TTC549 (cell line): ENCODE measurements around the gene ASH1L.
A peak's percentile ranks its signal among the peaks of the same experiment; 100 is the strongest.
"Not testable (repeated sequence)": the region's sequence is repeated elsewhere in the genome, so short reads cannot be mapped to it uniquely, and the experiment has no call there.

Experiments used
- FAIRE-seq: peaks from 2 replicates; lab custom pipeline; 2012; peaks lifted over from hg19 to GRCh38; lab: Jason Lieb, UNC

Gene ASH1L

DNA sequence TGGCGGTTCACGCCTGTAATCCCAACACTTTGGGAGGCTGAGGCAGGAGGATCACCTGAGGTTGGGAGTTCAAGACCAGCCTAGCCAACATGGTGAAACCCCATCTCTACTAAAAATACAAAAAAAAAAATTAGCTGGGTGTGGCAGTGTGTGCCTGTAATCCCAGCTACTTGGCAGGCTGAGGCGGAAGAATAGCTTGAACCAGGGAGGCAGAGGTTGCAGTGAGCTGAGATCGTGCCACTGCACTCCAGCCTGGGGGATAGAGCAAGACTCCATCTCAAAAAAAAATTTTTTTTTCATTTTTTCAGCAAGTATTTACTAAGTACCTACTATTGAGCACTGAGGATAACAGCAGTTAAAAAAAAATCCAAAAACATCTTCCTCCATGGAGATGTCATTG is 69.0 kb downstream of the ASH1L start:
- not testable (repeated sequence) for FAIRE-seq

DNA sequence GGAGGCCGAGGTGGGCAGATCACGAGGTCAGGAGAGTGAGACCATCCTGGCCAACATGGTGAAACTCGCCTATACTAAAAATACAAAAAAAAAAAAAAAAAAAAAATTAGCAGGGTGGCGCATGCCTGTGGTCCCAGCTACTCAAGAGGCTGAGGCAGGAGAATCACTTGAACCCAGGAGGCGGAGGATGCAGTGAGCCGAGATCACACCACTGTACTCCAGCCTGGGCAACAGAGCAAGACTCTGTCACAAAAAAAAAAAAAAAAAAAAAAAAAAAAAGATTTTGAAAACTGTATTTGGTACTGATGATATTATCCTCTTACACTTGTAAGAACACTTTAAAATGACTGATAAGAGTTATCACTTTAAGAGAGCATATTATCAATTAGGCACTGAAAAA is 74.2 kb downstream of the ASH1L start:
- FAIRE-seq, result not testable (repeated sequence)

DNA sequence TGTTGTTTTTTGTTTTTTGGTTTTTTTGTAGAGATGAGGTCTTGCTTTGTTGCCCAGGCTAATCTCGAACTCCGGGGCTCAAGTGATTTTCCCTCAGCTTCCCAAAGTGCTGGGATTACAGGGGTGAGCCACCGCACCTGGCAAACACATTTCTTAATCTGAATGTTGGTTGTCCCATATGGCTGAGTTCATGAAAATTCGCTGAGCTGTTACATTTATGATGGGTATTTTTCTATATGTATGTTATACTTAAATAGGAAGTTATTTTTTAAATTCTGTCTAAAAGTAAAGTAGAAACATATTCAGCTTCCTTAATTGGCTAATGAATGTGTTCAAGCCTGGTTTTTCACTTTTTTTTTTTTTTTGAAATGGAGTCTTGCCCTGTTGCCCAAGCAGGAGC is 75.1 kb downstream of the ASH1L start:
- FAIRE-seq, result no peak

DNA sequence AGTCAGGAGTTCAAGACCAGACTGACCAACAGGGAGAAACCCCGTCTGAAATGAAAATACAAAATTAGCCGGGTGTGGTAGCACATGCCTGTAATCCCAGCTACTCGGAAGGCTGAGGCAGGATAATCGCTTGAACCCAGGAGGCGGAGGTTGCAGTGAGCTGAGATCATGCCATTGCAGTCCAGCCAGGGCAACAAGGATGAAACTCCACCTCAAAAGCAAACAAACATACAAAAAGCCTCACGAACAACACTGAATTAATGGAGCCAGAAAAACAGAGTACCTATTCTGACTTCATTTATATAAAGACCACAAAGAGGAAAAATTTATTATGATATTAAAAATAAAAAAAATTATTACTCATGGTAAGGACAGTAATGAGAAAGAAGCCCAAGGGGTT is 75.7 kb downstream of the ASH1L start:
- not testable (repeated sequence) for FAIRE-seq

DNA sequence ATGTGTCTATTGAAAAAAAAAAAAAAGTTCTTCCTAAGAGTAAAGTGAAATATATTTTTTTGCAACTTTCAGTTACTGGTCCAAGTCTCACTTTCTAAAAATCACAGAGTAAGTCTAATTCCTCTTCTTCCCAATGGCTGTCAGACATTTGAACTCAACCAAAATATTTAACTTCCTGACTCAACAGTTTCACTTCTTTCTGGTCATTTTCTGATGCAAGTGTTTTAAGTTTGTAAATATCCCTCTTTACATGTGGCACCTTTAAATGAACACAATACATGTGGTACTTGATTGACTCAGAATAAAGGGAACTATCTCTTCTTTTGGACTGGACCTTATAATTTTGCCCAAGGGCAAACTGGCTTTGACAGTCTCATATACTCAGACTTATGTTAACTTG is 76.7 kb downstream of the ASH1L start:
- FAIRE-seq, result no peak

DNA sequence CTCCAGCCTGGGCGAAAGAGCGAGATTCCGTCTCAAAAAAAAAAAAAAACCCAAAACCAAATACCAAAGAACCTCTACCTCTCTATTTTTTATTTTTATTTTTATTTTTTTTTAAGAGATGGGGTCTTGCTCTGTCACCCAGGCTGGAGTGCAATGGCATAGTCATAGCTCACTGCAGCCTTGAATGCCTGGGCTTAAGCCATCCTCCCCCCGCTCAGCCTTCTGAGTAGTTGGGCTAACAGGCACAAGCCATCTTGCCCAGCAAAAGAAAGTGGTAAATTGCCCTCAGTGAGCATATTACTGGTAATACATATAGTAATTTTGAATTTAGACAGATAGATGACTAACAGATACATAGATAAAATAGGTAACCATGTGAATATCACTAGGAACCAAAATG is 77.4 kb downstream of the ASH1L start:
- no peak for FAIRE-seq

DNA sequence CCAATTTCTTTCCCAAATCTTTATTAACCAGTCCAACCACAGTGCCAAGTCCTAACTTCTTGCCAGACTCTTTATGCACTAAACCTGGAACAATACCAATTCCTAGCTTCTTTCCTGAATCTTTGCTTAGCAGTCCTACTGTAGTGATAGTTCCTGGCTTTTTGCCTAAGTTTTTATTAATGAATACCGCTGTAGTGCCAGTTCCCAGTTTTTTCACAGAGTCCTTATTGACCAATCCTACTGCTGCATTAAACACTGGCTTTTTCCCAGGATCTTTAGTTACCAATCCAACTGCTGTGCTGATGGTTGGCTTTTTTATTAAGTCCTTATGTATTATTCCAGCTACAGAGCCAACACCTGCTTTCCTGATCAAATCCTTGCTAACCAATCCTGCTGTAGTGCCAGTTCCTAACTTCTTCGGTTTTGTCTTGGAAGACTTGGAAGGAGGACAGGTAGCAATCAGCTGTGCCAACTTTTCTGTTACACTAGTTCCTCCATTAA is 80.8 kb downstream of the ASH1L start:
- FAIRE-seq, result no peak

DNA sequence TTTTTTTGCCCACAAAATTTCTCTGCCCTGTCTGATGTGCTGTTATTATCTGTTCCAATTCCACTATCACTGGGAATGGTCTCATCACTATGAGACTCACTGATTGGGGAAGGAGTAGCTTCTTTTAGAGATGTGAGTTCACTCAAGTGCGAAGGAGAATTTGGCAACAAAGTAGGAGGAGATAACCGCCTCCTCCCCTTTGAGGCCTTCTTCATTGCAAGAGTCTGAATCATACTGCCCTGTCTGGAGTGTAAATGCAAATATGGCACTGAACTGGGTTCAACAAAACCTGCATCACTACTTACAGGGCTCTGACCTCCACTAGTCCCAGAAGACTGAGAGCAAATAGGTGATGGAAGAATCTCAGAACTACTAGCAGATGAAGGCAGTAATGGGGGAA is 83.4 kb downstream of the ASH1L start:
- FAIRE-seq, result no peak

DNA sequence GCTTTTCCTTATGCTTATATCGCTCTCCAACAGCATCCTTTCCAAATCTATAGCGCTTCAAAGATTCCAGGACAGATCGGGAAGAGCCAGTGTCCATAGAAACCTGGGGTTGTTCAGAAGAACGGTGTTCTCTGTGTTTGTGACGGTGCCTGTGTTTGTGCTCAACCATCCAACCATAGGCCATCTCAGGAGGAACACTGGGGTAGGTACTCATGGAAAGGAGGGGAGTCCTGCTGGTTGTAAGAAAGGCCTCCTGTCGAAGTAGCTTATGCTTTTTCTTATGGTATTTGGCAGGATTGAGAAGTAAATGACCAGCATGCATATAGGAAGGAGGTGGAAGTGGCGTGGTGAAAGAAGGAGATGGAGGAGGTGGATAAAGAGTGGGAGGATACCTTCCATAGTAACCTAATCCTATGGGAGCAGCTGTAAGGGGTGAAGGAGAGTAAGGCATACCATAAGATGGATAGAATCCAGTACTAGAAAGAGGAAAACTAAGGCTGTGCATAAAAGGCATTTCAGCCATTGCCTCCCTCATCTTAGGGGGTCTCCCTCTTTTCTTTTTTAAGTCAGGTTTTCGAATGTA is 84.2 kb downstream of the ASH1L start:
- no peak for FAIRE-seq

DNA sequence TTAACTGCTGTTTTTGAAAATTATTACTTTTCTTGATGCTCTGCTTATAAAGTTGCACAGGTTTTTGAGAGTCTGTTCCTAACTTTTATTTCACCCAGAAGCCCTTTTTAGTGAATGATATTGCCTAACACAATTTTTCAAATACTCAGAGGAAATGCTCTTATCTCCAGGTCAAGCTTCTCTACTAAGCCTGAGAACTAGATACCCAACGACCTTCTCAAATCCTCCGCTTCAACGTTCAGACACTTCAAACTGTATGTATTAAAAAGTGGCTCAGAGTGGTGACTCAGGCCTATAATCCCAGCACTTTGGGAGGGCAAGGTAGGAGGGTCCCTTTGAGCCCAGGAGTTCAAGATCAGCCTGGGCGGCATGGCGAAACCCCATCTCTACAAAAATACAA is 88.5 kb downstream of the ASH1L start:
- no peak for FAIRE-seq

DNA sequence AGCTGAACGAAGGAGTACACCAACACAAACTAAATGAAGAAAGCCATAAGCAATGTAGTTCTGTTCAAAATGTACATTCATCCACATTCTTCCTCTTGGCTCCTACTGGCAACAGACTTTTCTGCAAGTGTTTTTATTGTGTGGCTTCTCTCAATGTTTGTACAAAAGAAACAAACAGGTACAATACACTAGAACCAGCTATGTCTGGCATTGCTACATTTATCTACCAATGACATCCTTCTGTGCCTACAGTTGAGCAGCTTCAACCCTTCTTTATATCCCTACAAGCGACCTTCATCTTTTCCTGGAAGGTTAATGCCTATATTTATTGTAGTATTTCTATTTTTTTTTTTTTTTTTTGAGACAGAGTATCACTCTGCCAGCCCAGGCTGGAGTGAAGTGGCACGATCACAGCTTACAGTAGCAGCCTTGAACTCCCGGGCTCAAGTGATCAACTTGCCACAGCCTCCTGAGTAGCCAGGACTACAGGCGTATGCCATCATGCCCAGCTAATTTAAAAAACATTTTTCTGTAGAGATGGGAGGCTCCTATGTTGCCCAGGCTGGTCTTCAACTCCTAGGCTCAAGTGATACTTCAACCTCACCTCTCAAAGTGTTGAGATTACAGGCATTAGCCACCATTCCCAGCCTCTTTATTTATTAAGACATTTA is 89.3 kb downstream of the ASH1L start:
- FAIRE-seq, result no peak

DNA sequence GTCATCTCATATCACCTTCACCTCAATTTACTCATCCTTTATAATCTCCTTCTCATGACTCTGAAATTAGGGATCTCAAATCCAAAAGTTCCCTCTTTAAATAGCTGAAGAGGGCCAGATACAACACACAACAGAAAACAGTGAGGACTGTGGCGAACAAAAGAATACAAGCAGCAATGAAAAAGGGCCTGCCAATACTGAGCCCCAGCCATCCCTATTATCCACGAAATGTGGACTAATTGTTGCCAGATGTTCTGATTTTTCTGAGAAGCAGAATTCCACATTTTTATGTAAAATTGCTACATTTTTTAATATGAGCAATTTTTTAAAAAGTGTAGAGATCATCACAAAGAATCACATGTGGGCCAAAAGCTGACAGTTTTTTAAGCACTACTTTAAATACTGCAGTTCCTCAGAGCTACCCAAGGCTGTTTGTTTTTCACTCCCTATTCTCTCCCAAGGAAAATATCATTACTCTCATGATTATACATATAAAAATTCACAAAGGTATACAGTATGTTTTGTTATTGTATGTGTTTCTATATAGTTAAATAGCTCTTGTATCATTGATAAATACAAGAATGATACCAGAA is 90.0 kb downstream of the ASH1L start:
- FAIRE-seq, result peak; percentile 62

DNA sequence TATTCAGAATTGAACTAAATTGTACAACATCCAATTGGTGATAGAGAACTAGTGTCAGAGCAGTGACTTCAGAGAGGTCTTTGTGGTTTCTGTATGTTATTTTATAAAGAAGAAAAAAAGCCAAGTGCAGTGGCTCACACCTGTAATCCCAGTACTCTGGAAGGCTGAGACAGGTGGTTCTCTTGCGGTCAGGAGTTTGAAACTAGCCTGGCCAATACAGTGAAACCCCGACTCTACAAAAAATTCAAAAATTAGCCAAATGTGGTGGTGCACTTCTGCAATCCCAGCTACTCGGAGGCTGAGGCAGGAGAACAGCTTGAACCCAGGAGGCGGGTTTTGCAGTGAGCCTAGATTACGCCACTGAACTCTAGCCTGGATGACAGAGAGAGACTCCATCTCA is 90.7 kb downstream of the ASH1L start:
- no peak for FAIRE-seq

DNA sequence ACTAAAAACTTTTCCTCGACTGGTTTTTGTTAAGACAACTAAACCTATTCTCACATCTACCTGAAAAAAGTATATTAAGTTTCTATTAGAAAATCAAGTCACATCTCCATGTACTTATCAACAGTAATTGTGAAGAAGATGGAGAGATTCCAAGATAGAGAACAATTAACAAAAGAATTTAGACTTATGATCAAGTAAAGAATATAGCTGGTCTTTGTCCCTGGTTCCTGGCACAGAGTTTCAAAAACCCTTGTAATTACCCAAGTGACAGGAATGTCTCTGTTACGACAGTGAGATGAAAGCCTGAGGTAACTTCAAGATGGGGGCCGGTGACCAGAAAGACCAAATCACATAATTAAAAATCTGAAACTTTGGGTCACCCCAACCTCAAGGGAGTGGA is 91.6 kb downstream of the ASH1L start:
- FAIRE-seq, result peak; percentile 37

DNA sequence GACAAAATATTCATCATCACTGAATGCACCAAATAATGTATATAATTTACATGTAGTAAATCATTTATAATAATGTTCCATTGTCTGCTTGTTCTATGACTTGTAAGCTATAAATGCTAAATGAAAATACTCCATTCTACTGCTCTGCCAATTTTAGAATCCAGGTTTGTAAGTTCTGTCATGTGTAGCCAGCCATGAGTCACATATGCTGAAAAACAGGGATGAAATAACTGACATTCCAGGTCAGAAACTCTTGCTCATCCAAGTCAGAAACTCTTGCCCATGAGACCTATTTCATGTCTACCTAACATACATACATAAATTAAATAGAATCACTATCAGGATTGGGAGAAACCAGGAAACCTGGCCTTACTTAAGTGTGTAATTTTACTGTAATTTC is 95.6 kb downstream of the ASH1L start:
- FAIRE-seq, result peak; percentile 36

DNA sequence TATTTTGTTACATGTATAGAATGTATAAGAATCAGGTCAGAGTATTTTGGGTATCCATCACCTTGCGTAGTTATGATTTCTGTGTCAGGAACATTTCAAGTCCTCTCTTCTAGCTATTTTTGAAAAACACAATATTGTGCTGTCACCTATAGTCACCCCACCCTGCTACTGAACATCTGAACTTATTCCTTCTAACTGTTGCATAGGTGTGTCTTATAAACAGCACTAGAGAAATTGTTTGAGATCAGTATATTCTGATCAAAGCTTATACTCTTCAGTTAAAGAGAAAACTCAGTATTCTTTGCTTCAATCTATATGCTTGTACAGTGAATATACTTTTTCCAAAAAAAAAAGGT is 96.0 kb downstream of the ASH1L start:
- no peak for FAIRE-seq

DNA sequence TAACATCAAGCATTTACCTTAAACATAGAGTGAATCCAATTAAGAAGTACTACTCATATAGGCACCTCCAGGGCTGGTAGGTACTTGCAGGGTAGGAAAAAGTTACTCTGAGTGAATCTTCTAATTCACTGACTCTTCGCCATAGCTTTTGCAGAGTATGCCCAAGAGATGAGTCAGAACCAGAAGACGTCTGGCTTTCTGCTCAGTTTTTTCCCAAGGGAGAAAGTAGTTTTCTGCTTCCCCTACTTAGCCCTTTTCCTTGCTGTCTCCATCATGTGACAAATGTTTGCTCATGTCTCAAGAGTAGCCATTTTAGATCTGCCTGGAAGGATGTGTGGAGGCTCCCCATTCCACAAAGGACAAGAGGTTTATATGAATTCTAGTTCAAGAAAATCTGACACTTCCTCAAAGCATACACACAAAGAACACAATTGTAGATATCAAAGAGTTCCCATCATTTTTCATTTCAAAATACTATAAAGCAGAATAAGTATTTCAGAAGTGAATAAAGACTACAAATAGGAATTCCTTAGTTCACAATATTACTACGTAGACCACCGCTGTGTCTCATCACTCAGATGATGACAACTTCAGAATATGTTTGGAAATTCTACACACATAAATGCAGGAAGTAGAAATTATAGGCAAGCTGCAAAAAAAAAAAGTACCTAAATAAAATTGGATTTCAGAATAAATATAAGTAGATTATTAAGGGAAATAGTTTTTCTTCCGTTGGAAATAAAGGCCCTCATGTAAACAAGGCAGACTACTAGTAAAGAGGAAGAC is 98.5 kb downstream of the ASH1L start:
- no peak for FAIRE-seq

DNA sequence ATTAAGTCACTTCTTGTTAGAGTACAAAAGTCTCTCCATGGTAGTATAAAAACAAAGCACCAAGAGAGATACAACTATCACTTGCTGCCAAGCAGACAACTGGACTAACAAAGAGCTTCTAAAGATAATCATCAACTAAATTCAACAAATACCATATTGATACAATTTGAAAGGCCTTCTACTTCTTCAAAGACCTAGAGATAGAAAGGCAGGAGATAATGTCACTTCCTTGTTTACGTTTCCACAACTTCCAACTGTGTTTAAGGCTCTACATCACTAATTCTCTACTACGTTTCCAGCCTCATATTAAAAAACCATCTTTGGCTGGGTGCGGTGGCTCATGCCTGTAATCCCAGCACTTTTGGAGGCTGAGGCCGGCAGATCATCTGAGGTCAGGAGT is 104.5 kb downstream of the ASH1L start:
- FAIRE-seq, result no peak

DNA sequence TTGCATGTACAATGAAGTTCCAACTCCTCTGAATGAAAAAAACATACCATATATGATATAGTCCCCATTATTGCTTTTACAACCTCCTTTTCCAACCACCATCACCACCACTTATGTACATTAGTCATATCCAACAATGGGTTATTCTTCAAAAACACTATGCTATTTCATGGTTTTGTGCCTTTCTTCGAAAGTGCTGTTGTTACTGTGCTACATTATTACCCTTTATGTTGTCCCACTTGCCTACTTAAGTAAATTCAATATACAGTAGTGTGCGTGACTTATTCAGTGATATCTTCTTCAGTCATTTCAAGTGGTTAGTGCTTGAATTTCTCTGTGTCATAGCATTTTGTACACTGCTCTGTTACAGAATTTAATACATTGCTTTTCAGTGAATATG is 105.3 kb downstream of the ASH1L start:
- no peak for FAIRE-seq

DNA sequence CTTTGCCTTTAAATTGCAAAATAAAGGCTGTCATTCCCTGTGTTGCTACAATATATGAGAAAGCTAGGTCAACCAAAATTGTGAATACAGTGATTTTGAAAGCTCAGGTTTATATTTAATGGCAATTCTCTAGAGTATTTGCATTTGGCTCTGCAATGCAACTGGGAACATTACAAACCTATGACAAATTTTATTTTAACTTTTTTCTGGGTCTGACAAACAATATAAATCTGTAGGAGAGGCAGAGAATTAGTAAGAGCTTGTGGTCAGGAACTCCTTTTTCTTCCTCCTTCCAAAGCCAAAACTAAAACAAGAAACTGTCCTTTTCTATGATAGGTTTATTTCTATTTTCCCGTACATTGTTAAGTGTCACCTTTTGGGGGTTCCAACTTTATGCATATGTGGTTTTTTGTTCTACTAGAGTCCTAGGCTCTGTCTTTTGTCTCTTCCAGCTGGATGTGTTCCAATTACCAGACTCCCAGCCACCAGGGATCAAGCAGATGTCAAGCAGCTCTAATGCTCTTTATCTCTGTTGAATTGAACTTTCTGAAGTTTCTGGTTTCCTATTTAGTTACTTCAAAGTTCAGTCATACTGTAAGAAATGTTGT is 106.9 kb downstream of the ASH1L start:
- no peak for FAIRE-seq

DNA sequence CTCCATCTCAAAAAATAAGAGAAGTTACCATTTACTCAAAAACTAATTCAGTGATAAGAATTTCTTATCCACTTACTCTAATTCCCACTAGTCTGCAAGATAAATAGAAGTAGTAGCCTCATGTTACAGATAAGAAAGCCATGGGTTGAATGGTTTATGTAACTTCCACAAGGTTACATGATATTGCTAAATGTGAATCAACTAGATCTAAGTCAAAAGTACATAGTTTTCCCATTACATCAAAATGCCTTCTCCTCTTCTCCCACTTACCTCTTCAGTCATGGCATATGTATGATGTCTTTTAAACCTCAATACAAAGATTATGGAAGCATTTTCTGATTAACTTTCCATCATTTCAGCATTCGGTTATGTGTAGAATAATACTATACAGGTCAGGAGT is 108.5 kb downstream of the ASH1L start:
- no peak for FAIRE-seq

DNA sequence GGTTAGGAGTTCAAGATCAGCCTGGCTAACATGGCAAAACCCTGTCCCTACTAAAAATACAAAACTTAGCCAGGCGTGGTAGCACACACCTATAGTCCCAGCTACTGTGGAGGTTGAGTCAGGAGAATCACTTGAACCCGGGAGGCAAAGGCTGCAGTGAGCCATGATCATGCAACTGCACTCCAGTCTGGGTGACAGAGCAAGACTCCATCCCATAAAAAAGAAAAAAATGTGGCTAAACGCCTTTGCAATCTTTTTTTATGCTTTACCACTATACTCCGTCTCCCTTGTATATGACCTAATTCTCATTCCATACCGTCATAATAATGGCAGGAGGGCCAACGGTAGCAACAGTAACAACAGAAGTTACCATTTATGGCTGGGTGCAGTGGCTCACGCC is 109.5 kb downstream of the ASH1L start:
- no peak for FAIRE-seq

DNA sequence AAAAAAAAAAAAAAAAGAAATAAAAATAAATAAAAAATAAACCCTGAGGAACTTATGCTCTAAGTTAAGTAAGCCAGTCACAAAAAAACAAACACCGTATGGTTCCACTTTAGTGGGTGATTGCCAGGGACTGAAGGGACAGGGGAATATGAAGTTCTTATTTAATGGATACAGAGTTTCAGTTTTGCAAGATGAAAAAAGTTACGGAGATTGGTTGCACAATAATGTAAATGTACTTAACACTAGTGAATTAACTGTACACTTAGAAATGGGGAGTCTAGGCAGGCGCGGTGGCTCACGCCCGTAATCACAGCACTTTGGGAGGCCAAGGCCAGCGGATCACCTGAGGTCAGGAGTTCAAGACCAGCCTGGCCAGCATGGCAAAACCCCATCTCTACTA is 111.4 kb downstream of the ASH1L start:
- no peak for FAIRE-seq
